HG03108 (cell line): Measurements from ENCODE around the gene FN1.

Experiments used
- ATAC-seq: cut with Tn5 transposase; IDR thresholded peaks from one replicate; pipeline ENCODE4 v1.9.1; 2021; ENCODE audit warnings: moderate library complexity; ENCODE audit not compliant: unreplicated experiment

Gene FN1

GRCh38 chr2:215388002-215388728 is 47.7 kb downstream of the FN1 start:
- ATAC-seq = no peak

GRCh38 chr2:215386566-215386965 is 49.3 kb downstream of the FN1 start:
- ATAC-seq = no peak

GRCh38 chr2:215384710-215385109 is 51.2 kb downstream of the FN1 start:
- ATAC-seq = no peak

GRCh38 chr2:215383652-215384279 is 52.1 kb downstream of the FN1 start:
- no peak for ATAC-seq

GRCh38 chr2:215382480-215382879 is 53.4 kb downstream of the FN1 start:
- no peak for ATAC-seq

GRCh38 chr2:215382011-215382410 is 53.9 kb downstream of the FN1 start:
- no peak for ATAC-seq

GRCh38 chr2:215380699-215381098 is 55.2 kb downstream of the FN1 start:
- ATAC-seq = no peak

GRCh38 chr2:215379948-215380347 is 55.9 kb downstream of the FN1 start:
- ATAC-seq = no peak

GRCh38 chr2:215379039-215379438 is 56.8 kb downstream of the FN1 start:
- no peak for ATAC-seq

GRCh38 chr2:215378045-215378444 is 57.8 kb downstream of the FN1 start:
- ATAC-seq = no peak

- ATAC-seq = no peak
These were observed 58.6 kb downstream of the FN1 start for GRCh38 chr2:215377283-215377682.

GRCh38 chr2:215376103-215376780 is 59.6 kb downstream of the FN1 start:
- no peak for ATAC-seq

GRCh38 chr2:215375467-215375830 is 60.4 kb downstream of the FN1 start:
- ATAC-seq = no peak

- no peak for ATAC-seq
These were observed 61.0 kb downstream of the FN1 start for GRCh38 chr2:215374642-215375466.

- ATAC-seq = no peak
These were observed 61.9 kb downstream of the FN1 start for GRCh38 chr2:215374002-215374401.

- no peak for ATAC-seq
These were observed 62.8 kb downstream of the FN1 start for GRCh38 chr2:215372968-215373649.

GRCh38 chr2:215371915-215372897 is 63.7 kb downstream of the FN1 start:
- ATAC-seq = no peak

- no peak for ATAC-seq
These were observed 65.5 kb downstream of the FN1 start for GRCh38 chr2:215370112-215370965.
